ENCODE data around the gene PRUNE1. TPM values are rescaled to one million over a fixed set of nuclear protein-coding genes. Genes with fewer than 3 reads are reported as not detected.

Gene PRUNE1
- polyA plus RNA-seq, 3 donors = 42.4 to 48.7 (median 42.8) TPM

GRCh38 chr1:151060657-151061421 is 52.6 kb downstream of the PRUNE1 start:
- no peak for DNase-seq (ENCODE audit: extremely low read depth in 1 of 11, low read depth in 9 of 11, low spot score in 4 of 11)

- no peak for DNase-seq (ENCODE audit: extremely low read depth in 1 of 11, low read depth in 9 of 11, low spot score in 4 of 11)
Measured at GRCh38 chr1:151061704-151062103, 53.5 kb downstream of the PRUNE1 start.

DNA sequence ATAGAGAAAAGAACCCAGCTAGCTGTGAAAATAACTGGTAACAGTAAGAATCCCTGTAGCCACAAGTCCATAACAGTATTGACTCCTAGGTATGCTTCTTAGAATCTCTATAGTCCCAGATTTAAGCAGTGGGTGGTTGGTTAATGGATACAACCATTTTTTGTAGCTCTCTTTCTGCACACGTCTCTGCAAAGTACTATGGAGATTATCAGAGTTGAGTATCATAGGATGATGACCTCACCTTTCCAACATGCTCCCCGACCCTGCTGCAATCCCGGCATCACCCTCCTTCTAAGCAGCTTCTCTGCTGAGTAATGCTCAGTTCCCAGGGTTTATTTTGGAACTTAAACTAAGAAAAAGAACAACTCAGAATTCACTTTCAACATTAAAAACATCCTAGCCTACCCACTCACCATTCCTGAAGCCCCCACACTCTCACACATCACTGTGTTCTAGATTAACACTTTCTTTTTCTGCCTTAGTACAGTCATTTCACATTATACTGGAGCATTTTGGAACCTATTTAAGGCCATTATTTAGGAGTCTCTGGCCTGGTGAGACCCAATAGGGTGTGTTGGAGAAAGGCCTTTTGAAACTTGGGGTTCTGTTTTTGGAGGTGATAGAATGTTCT is 54.6 kb downstream of the PRUNE1 start:
- DNase-seq (ENCODE audit: extremely low read depth in 1 of 11, low read depth in 9 of 11, low spot score in 4 of 11) = no peak

- no peak for DNase-seq (ENCODE audit: extremely low read depth in 1 of 11, low read depth in 9 of 11, low spot score in 4 of 11)
Measured at GRCh38 chr1:151065089-151065645, 56.9 kb downstream of the PRUNE1 start.

GRCh38 chr1:151067185-151067584 is 58.9 kb downstream of the PRUNE1 start:
- no peak for DNase-seq (ENCODE audit: extremely low read depth in 1 of 11, low read depth in 9 of 11, low spot score in 4 of 11)

GRCh38 chr1:151069103-151069486 is 60.8 kb downstream of the PRUNE1 start:
- DNase-seq (ENCODE audit: extremely low read depth in 1 of 11, low read depth in 9 of 11, low spot score in 4 of 11) = no peak

DNA sequence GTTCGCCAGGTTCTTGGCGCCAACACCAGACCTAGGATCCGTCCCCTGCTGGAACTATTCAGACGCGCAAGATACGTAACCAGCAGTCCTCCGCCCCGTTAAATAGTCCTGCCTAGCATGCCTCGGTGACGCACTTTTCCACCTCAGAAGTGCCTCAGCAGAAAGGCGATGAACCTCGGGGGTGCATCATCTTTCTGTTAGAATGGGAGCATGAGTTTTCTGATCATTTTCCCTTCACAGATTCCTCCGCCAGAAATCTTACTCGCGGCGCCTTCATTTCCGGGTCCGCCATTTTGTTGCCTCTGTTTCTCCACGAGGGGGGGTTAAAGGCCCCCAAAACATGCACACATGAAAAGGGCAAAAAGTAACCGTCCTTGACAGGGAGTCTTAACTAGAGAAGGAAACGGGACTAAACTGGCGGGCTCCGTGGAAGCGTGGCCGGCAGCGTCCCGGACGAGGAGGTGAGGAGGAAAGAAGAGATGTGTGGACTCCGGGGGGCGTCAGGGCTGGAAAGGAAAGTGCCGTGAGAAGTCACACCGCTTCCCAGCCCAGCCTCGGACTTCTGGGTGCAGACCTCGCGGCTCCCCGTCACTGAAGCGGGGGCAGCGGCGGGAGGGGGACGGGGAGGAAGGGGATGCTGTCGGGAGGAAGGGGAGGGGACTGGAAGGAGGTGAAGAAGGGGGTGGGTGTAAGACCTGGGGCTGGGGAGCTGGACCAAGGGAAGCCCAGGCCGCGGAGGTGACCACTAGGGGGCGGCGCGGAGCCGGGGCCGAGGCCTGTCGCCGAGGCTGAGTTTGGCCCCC is 62.4 kb downstream of the PRUNE1 start, which contains the start of gene GABPB2:
GABPB2 (plus strand) TSS at position 288 of the 803 bp plus-strand sequence. CDS start 17,429 bp downstream, outside the sequence.
- peak in 10 of 11 donors; percentile 86 to 95 (median 89) for DNase-seq (ENCODE audit: extremely low read depth in 1 of 11, low read depth in 9 of 11, low spot score in 4 of 11)

- DNase-seq (ENCODE audit: extremely low read depth in 1 of 11, low read depth in 9 of 11, low spot score in 4 of 11) = no peak
Measured at GRCh38 chr1:151072224-151072623, 64.0 kb downstream of the PRUNE1 start.

Other genes starting within 250 kb of the PRUNE1 start
- gene CTSS, start 242.7 kb upstream of the PRUNE1 start, polyA plus RNA-seq (ENCODE audit: insufficient read length in 3 of 3) = 10 to 100 TPM; 12.3 to 14.0 (median 13.5) TPM
- 10 to 100 TPM; 22.9 to 28.1 (median 24.2) TPM for gene CTSK, start 200.2 kb upstream of the PRUNE1 start, polyA plus RNA-seq (ENCODE audit: insufficient read length in 3 of 3)
- 10 to 100 TPM; 53.5 to 59.7 (median 54.1) TPM for gene ARNT, start 131.8 kb upstream of the PRUNE1 start, polyA plus RNA-seq (ENCODE audit: insufficient read length in 3 of 3)
- gene CTXND2, start 121.3 kb upstream of the PRUNE1 start, polyA plus RNA-seq (ENCODE audit: insufficient read length in 3 of 3) = under 1 TPM in 1 of 3 donors, not detected in 2; 0.09 TPM
- gene SETDB1, start 82.1 kb upstream of the PRUNE1 start, polyA plus RNA-seq (ENCODE audit: insufficient read length in 3 of 3) = 10 to 100 TPM; 75.3 to 91.8 (median 85.4) TPM
- 100 to 1,000 TPM; 296 to 301 (median 300) TPM for gene CERS2, start 33.6 kb upstream of the PRUNE1 start, polyA plus RNA-seq (ENCODE audit: insufficient read length in 3 of 3)
- 10 to 100 TPM; 14.3 to 18.9 (median 14.6) TPM for gene ANXA9, start 26.2 kb upstream of the PRUNE1 start, polyA plus RNA-seq (ENCODE audit: insufficient read length in 3 of 3)
- 10 to 100 TPM; 38.9 to 58.3 (median 39.3) TPM for gene MINDY1, start 1.5 kb upstream of the PRUNE1 start, polyA plus RNA-seq (ENCODE audit: insufficient read length in 3 of 3)
- 1 to 10 TPM; 1.6 to 3.6 (median 2.7) TPM for gene BNIPL, start 28.1 kb downstream of the PRUNE1 start, polyA plus RNA-seq (ENCODE audit: insufficient read length in 3 of 3)
- gene C1orf56, start 39.3 kb downstream of the PRUNE1 start, polyA plus RNA-seq (ENCODE audit: insufficient read length in 3 of 3) = 10 to 100 TPM in 2 of 3 donors, 1 to 10 TPM in 1; 9.1 to 14.0 (median 11.8) TPM
- gene CDC42SE1, start 51.2 kb downstream of the PRUNE1 start, polyA plus RNA-seq (ENCODE audit: insufficient read length in 3 of 3) = 10 to 100 TPM; 73.0 to 82.3 (median 75.4) TPM
- gene MLLT11, start 51.9 kb downstream of the PRUNE1 start, polyA plus RNA-seq (ENCODE audit: insufficient read length in 3 of 3) = 10 to 100 TPM; 22.6 to 26.7 (median 24.7) TPM
- gene GABPB2, start 62.3 kb downstream of the PRUNE1 start, polyA plus RNA-seq (ENCODE audit: insufficient read length in 3 of 3) = 10 to 100 TPM; 10.5 to 15.8 (median 15.4) TPM
- 10 to 100 TPM; 29.8 to 34.5 (median 29.9) TPM for gene SEMA6C, start 138.2 kb downstream of the PRUNE1 start, polyA plus RNA-seq (ENCODE audit: insufficient read length in 3 of 3)
- gene TNFAIP8L2, start 148.2 kb downstream of the PRUNE1 start, polyA plus RNA-seq (ENCODE audit: insufficient read length in 3 of 3) = 1 to 10 TPM; 1.0 to 1.5 (median 1.3) TPM
- 10 to 100 TPM; 16.4 to 20.1 (median 19.0) TPM for gene LYSMD1, start 157.5 kb downstream of the PRUNE1 start, polyA plus RNA-seq (ENCODE audit: insufficient read length in 3 of 3)
- gene SCNM1, start 157.7 kb downstream of the PRUNE1 start, polyA plus RNA-seq (ENCODE audit: insufficient read length in 3 of 3) = 10 to 100 TPM; 38.4 to 45.2 (median 40.1) TPM
- 1 to 10 TPM; 1.0 to 2.0 (median 1.4) TPM for gene TMOD4, start 167.5 kb downstream of the PRUNE1 start, polyA plus RNA-seq (ENCODE audit: insufficient read length in 3 of 3)
- gene VPS72, start 181.7 kb downstream of the PRUNE1 start, polyA plus RNA-seq (ENCODE audit: insufficient read length in 3 of 3) = 10 to 100 TPM; 63.9 to 81.9 (median 68.9) TPM
- gene PIP5K1A, start 190.1 kb downstream of the PRUNE1 start, polyA plus RNA-seq (ENCODE audit: insufficient read length in 3 of 3) = 10 to 100 TPM; 61.9 to 79.7 (median 73.5) TPM
- gene PSMD4, start 246.3 kb downstream of the PRUNE1 start, polyA plus RNA-seq (ENCODE audit: insufficient read length in 3 of 3) = 100 to 1,000 TPM; 160 to 185 (median 174) TPM

Measured in renal cortex interstitium (tissue), 11 donors.